Measurements from ENCODE around the gene CD81. TPM values are rescaled to one million over a fixed set of nuclear protein-coding genes. Genes with fewer than 3 reads are reported as not detected.

Gene CD81
- total RNA-seq, result 131 and 161 TPM in 2 replicates

GRCh38 chr11:2376751-2377451 is at the start of gene CD81:
CD81 (plus strand) TSS chr11:2377310; CDS start chr11:2377550, 240 bp downstream.

GRCh38 chr11:2400069-2400761 is 23.1 kb downstream of the CD81 start, which contains the start of gene TSSC4:
TSSC4 (plus strand) TSS chr11:2400750; CDS start chr11:2402634, 1,884 bp downstream.

GRCh38 chr11:2443881-2444820 is 67.0 kb downstream of the CD81 start, which contains the start of gene TRPM5:
TRPM5 (minus strand) TSS chr11:2444514; CDS start chr11:2423036, 21,478 bp downstream.

GRCh38 chr11:2444821-2445745 is 68.0 kb downstream of the CD81 start, which contains the start of gene KCNQ1:
KCNQ1 (plus strand) TSS chr11:2445008; CDS start chr11:2445099, 91 bp downstream.

Other genes starting within 250 kb of the CD81 start
- 1.0 TPM in 1 of 2 replicates, not detected in the other for gene IGF2, start 237.9 kb upstream of the CD81 start, total RNA-seq
- gene INS, start 216.1 kb upstream of the CD81 start, total RNA-seq, result not detected in 2 replicates
- 0.16 and 0.76 TPM in 2 replicates for gene TH, start 205.5 kb upstream of the CD81 start, total RNA-seq
- 0.78 and 0.87 TPM in 2 replicates for gene ASCL2, start 106.7 kb upstream of the CD81 start, total RNA-seq
- gene C11orf21, start 75.4 kb upstream of the CD81 start, total RNA-seq, result not detected in 2 replicates
- not detected in 2 replicates for gene TSPAN32, start 75.3 kb upstream of the CD81 start, total RNA-seq
- gene TSSC4, start 23.4 kb downstream of the CD81 start, total RNA-seq, result 37.9 and 49.0 TPM in 2 replicates
- gene TRPM5, start 67.2 kb downstream of the CD81 start, total RNA-seq, result not detected in 2 replicates
- not detected in 2 replicates for gene KCNQ1, start 67.7 kb downstream of the CD81 start, total RNA-seq

Data from hair follicular keratinocyte (primary cell).